Keratinocyte (primary cell): Measurements from ENCODE around the gene CRACR2B. TPM values are rescaled to one million over a fixed set of nuclear protein-coding genes. Genes with fewer than 3 reads are reported as not detected.

Experiments used
- DNase-seq: peaks from one replicate; pipeline ENCODE4 v3.0.0-alpha.2; 2011; ENCODE audit warnings: low read depth, missing footprints, low spot score
- FAIRE-seq: peaks from 2 replicates; lab custom pipeline; 2011; peaks lifted over from hg19 to GRCh38; lab: Jason Lieb, UNC
- H2AFZ ChIP-seq: 2 replicates; pipeline ENCODE4 v1.6.0; 2012; ENCODE audit warnings: low read length, control low read depth, inconsistent platforms; ENCODE audit not compliant: control insufficient read depth
- H3K27ac ChIP-seq: 2 replicates; pipeline ENCODE4 v1.5.1; 2011; ENCODE audit warnings: low read length; ENCODE audit not compliant: control insufficient read depth, insufficient read depth
- H3K27me3 ChIP-seq: 3 replicates; pipeline ENCODE4 v1.6.0; 2011; ENCODE audit warnings: low read length; ENCODE audit not compliant: control insufficient read depth, insufficient read depth; ENCODE audit errors: extremely low read depth
- H3K36me3 ChIP-seq, 2 experiments: 2 replicates in 1 of 2; 3 replicates in 1 of 2; pipeline ENCODE4 v1.5.1; 2011; ENCODE audit warnings: low read length in 2 of 2, mild to moderate bottlenecking in 1 of 2; ENCODE audit not compliant: control insufficient read depth in 2 of 2, insufficient read depth in 2 of 2; ENCODE audit errors: extremely low read depth in 1 of 2
- H3K4me1 ChIP-seq: 3 replicates; pipeline ENCODE4 v1.5.1; 2011; ENCODE audit warnings: low read length; ENCODE audit not compliant: control insufficient read depth, insufficient read depth; ENCODE audit errors: extremely low read depth
- H3K4me2 ChIP-seq: 3 replicates; pipeline ENCODE4 v1.6.0; 2011; ENCODE audit warnings: low read depth, low read length; ENCODE audit not compliant: control insufficient read depth, insufficient read depth; ENCODE audit errors: extremely low read depth
- H3K4me3 ChIP-seq, 3 experiments: fragments of 200-600 bp in 1 of 3; sonication (generic) in 1 of 3; 2 replicates in 2 of 3; 3 replicates in 1 of 3; pipeline ENCODE4 v1.5.1; 2011 to 2016; ENCODE audit warnings: low read length in 3 of 3, mild to moderate bottlenecking in 3 of 3, control low read depth in 2 of 3, inconsistent platforms in 1 of 3, low read depth in 1 of 3, mixed read lengths in 1 of 3, mixed run types in 1 of 3, moderate library complexity in 1 of 3; ENCODE audit not compliant: control insufficient read depth in 2 of 3, insufficient read depth in 2 of 3; ENCODE audit errors: extremely low read depth in 1 of 3
- H3K79me2 ChIP-seq: 2 replicates; pipeline ENCODE4 v1.6.0; 2012; ENCODE audit warnings: low read length; ENCODE audit not compliant: control insufficient read depth, insufficient read depth
- H3K9ac ChIP-seq: 3 replicates; pipeline ENCODE4 v1.6.0; 2011; ENCODE audit warnings: low read length; ENCODE audit not compliant: control insufficient read depth, insufficient read depth; ENCODE audit errors: extremely low read depth
- H3K9me1 ChIP-seq: 3 replicates; pipeline ENCODE4 v1.6.0; 2011; ENCODE audit warnings: low read length; ENCODE audit not compliant: control insufficient read depth, insufficient read depth; ENCODE audit errors: extremely low read depth
- H3K9me3 ChIP-seq: 2 replicates; pipeline ENCODE4 v1.5.1; 2012; ENCODE audit warnings: low read depth, low read length; ENCODE audit not compliant: control insufficient read depth
- H4K20me1 ChIP-seq: 3 replicates; pipeline ENCODE4 v1.6.0; 2011; ENCODE audit warnings: low read length; ENCODE audit not compliant: control insufficient read depth, insufficient read depth; ENCODE audit errors: extremely low read depth
- CTCF ChIP-seq, 3 experiments: IDR thresholded peaks in 1 of 3; conservative IDR thresholded peaks in 1 of 3; optimal IDR thresholded peaks in 1 of 3; 2 replicates in 2 of 3; 3 replicates in 1 of 3; pipeline versions ENCODE3 to v1.5.1; 2011; ENCODE audit warnings: low read length in 3 of 3, mild to moderate bottlenecking in 3 of 3, moderate library complexity in 2 of 3, control low read depth in 1 of 3, inconsistent platforms in 1 of 3; ENCODE audit not compliant: insufficient read depth in 2 of 3; ENCODE audit errors: extremely low read depth in 1 of 3
- EZH2 ChIP-seq: IDR thresholded peaks from one replicate; pipeline ENCODE4 v1.6.1; 2012; ENCODE audit warnings: inconsistent platforms, mild to moderate bottlenecking, low read length, moderate library complexity
- dilution Hi-C: fragments of 300-500 bp; cut with MboI; formaldehyde crosslinking; loops from one replicate; pipeline ENCODE4 v1.7.0; 2020; ENCODE audit warnings: low sequenced_read_pairs; ENCODE audit not compliant: extremely low pct_ligation_motif_present
- polyA plus RNA-seq, 5 experiments: library from polyadenylated mRNA; depleted of rRNA in 3 of 5; stranded (reverse) in 3 of 5; stranded (forward) in 1 of 5; unstranded in 1 of 5; fragments of >200 nt; gene quantifications; 1 replicate in 1 of 5; 2 replicates in 3 of 5; 3 replicates in 1 of 5; pipeline versions ENCODE4 v1.2.1 to v1.2.3, GENCODE V29; 2011 to 2012; ENCODE audit warnings: missing spikeins in 2 of 5, low read depth in 1 of 5, low replicate concordance in 1 of 5

The CRACR2B gene
- polyA plus RNA-seq, 1 donor (not counting 4 experiments of a cell fraction or from before 2014, with no cell fraction given) = 0.17 TPM

- no peaks in the 10 kb centered on the region for H3K36me3 ChIP-seq
- H3K9me3 ChIP-seq = no peaks in the 10 kb centered on the region
- H3K9me1 ChIP-seq = no peaks in the 10 kb centered on the region
- FAIRE-seq (no peak), DNase-seq (no peak)
- no peak overlapping the region for H2AFZ ChIP-seq
- no peak overlapping the region for H3K27ac ChIP-seq
- no peaks in the 10 kb centered on the region for H3K79me2 ChIP-seq
- H3K27me3 ChIP-seq = peaks cover 2% of the 10 kb centered on the region
- no peak overlapping the region for H3K4me2 ChIP-seq
- H3K9ac ChIP-seq = no peak overlapping the region
- TF ChIP-seq CTCF (optimal IDR thresholded peaks at IDR 0.05 in 1 of 3, IDR thresholded peaks at IDR 0.05 in 1 of 3, conservative IDR thresholded peaks at IDR 0.05 in 1 of 3; ENCODE audit: extremely low read depth in 1 of 3, insufficient read depth in 2 of 3, low read length in 3 of 3) = no peak
- no peak for TF ChIP-seq EZH2
- H4K20me1 ChIP-seq = no peaks in the 10 kb centered on the region
- dilution Hi-C loops = no loop called here
- H3K4me1 ChIP-seq = no peaks in the 10 kb centered on the region
- no peak overlapping the region for H3K4me3 ChIP-seq
Measured at GRCh38 chr11:872799-873198, 45.1 kb downstream of the CRACR2B start.

GRCh38 chr11:873706-874105, 46.0 kb downstream of the CRACR2B start:
- dilution Hi-C loops = no loop called here
- H3K9me1 ChIP-seq = no peaks in the 10 kb centered on the region
- no peak for TF ChIP-seq EZH2
- no peak for TF ChIP-seq CTCF (optimal IDR thresholded peaks at IDR 0.05 in 1 of 3, IDR thresholded peaks at IDR 0.05 in 1 of 3, conservative IDR thresholded peaks at IDR 0.05 in 1 of 3; ENCODE audit: extremely low read depth in 1 of 3, insufficient read depth in 2 of 3, low read length in 3 of 3)
- H2AFZ ChIP-seq = no peak overlapping the region
- H3K9ac ChIP-seq = no peak overlapping the region
- no peak overlapping the region for H3K27ac ChIP-seq
- no peak overlapping the region for H3K4me2 ChIP-seq
- no peaks in the 10 kb centered on the region for H3K36me3 ChIP-seq
- peaks cover 2% of the 10 kb centered on the region for H3K27me3 ChIP-seq
- no peaks in the 10 kb centered on the region for H3K79me2 ChIP-seq
- FAIRE-seq (no peak), DNase-seq (no peak)
- H4K20me1 ChIP-seq = no peaks in the 10 kb centered on the region
- H3K4me3 ChIP-seq = no peak overlapping the region
- H3K4me1 ChIP-seq = no peaks in the 10 kb centered on the region
- H3K9me3 ChIP-seq = no peaks in the 10 kb centered on the region
